Embryonic facial prominence (tissue), 1 donor: ENCODE data around the gene CLDN9.

ENCODE experiments used
- DNase-seq: peaks from one replicate; pipeline ENCODE4 v3.0.0-alpha.2; 2016; ENCODE audit errors: extremely low spot score

CLDN9 gene

DNA sequence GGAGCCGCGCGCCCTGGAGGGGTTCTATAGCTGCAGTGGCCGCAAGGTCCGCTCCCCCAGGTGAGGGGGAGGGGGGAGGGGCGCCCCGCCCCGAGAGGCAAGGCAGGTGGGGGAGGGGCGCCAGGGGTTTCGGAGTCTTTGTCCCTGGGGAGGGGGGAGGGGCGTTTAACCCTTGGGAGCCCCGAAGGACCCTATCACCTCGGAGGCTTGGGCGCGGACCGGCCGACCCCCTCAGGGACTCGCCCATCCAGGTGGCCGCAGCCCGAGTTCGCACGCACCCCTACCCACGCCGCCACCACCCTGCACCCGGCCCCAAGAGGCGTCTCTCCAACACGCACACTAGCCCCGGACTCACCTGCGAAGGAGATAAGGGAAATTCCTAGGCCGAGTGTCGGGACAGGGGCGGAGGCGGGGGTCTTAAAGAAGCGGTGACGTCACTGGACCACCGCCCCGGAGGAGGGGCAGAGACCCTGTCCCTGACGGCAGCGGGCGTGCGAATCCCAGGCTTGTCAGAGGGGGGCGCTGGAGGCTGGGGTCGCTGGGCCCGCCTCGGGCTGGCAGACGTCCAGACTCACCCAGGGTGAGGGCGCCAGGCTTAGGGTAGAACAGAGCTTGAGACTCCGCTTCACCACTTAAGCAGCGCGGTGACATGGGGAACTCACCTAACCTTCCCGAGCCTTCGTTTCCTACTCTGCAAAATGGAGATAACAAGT lies 5.2 kb downstream of the CLDN9 start, which contains the start of gene CLDN6:
CLDN6 (minus strand) TSS at position 390 of the 713 bp plus-strand sequence. CDS start 2,162 bp downstream, outside the sequence.
- no peak for DNase-seq

DNA sequence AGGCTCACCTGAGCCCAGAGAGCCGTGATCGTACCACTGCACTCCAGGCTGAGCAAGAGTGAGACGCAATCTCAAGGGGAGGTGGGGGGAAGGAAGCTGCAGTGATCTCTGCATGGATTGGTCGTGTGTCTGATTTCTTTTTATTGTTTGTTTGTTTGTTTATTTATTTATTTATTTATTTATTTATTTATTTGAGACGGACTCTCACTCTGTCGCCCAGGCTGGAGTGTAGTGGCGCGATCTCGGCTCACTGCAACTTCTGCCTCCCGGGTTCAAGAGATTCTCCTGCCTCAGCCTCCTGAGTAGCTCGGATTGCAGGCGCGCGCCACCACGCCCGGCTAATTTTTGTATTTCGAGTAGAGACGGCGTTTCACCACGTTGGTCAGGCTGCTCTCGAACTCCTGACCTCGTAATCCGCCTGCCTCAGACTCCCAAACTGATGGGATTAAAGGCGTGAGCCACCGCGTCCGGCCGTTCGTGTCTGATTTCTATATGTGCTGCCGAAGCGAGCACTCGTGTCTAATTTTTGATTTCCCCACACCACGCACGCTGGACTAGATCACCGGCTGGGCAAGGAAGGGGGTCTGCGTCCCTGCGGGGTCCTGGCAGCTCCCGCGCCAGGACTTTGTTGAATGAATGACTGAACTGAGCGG lies 7.0 kb downstream of the CLDN9 start:
- no peak for DNase-seq

DNA sequence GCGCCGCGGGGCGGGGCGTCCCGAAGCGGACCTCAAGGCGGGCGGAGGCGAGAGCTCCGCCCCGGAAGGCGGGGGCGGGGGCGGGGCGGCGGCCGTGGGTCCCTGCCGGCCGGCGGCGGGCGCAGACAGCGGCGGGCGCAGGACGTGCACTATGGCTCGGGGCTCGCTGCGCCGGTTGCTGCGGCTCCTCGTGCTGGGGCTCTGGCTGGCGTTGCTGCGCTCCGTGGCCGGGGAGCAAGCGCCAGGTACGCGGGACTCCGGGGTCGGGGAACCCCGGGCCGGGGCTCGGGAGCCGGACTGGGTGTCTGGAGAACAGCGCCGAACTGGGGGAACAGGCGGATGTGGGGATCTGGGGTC lies 7.5 kb downstream of the CLDN9 start, which contains the start of gene TNFRSF12A:
TNFRSF12A (plus strand) TSS at position 122 of the 357 bp plus-strand sequence; CDS start at position 152, 30 bp downstream.
- no peak for DNase-seq

DNA sequence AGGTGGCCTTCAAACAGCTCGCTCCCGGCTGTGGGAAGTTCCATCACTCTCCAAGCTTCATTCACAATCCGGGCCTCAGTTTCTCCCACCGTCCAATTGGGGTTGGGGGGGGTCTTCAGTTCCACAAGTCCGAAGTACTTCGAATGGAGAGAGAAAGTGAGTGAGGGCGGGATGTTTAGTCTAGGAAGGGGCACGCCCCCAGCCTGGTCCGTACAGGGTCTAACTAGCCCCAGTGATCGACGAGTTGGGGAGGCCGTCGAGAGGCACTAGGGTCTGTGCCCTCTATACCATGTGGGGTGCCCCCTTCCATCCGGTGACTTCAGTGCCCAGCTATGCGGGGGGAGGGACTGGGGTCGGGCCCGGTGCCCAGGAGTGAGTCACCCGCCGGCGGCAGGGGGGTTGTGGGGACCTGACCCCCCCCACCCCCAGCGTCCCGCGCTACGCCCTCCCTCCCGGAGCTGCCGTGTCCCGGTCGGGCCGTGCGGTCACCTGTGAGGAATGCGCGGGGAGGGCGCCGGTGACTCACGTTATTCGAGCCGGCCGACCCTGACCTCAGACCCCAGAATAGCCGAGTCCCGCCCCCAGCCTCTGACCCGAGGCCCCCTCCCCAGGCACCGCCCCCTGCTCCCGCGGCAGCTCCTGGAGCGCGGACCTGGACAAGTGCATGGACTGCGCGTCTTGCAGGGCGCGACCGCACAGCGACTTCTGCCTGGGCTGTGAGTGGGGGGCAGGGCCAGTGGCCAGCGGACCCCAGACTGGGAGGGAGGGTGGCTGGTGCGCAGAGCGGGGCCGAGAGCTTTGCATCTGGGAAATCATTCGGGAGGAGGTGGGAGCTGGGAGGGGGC lies 8.1 kb downstream of the CLDN9 start:
- no peak for DNase-seq

DNA sequence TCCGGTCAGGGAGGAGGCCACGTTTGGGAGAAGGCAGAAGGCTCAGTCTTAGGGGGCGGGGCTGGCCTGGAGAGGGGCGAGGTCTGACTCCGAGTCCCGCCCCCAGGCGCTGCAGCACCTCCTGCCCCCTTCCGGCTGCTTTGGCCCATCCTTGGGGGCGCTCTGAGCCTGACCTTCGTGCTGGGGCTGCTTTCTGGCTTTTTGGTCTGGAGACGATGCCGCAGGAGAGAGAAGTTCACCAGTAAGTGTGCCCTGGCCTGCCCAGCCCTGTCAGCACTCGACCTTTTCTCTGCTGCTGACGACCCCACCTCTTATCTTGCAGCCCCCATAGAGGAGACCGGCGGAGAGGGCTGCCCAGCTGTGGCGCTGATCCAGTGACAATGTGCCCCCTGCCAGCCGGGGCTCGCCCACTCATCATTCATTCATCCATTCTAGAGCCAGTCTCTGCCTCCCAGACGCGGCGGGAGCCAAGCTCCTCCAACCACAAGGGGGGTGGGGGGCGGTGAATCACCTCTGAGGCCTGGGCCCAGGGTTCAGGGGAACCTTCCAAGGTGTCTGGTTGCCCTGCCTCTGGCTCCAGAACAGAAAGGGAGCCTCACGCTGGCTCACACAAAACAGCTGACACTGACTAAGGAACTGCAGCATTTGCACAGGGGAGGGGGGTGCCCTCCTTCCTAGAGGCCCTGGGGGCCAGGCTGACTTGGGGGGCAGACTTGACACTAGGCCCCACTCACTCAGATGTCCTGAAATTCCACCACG lies 8.9 kb downstream of the CLDN9 start:
- no peak for DNase-seq

DNA sequence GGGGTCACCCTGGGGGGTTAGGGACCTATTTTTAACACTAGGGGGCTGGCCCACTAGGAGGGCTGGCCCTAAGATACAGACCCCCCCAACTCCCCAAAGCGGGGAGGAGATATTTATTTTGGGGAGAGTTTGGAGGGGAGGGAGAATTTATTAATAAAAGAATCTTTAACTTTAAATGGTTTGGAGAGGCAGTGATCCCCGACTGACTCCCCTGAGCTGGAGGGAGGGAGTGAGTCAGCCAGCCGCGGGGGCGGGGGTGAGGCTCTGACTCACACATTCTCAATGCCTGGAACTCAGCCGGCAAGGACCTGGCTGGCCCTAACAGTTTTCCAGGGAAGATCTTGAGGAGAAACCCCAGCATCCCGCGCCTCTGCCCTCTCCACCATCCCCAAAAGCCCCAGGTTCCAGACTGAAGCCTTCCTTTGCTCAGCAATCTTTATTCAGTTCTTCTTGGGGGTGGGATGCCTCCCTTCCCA lies 9.5 kb downstream of the CLDN9 start:
- peak; percentile 58 for DNase-seq

DNA sequence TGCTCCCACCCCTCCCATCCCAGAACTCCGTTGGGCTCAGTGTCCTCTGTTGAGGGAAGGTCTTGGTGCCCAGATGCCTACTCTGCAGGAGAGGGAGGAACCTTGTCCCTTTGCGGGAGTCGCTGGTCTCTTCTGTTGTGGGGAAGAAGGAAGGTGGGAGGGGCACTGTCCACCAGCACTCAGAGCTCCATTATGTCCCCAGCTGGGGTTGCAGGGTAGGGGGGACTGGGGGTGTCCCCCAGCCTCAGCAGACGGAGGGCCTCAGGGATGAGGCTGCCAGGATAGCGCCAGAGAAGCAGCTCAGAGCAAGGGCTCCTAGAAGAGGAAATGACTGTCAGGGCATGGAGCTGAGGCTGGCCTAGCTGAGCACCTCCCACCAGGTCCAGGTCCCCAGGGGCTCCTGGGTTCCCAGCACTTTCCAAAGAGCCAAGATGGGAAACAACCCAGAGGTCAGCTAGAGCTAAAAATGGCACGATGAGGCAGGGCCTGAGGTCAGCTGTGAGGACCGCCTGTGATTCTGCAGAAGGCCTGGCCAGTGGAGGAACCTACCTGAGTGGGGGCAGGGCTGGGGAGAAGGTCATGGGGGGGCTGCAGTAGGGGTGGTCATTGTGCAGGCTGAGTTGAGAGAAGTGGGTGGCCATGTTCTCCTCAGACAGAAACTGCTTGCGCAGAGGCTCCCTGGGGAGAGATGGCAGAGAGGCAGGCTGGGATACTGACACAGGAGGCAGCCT lies 10.1 kb downstream of the CLDN9 start:
- DNase-seq = no peak

DNA sequence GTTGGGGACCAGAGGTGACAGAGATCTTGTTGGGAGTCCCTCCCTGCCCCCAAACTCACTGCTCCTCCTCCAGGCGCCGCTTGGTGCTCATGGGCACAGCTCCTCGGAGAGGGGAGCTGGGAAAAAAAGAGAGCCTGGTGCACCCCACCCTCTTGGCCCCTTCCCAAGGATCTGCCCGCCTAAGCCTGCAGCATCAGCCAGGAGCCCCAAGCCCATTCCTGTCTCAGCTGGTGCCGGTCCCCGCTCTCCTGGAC lies 10.6 kb downstream of the CLDN9 start:
- DNase-seq = no peak

DNA sequence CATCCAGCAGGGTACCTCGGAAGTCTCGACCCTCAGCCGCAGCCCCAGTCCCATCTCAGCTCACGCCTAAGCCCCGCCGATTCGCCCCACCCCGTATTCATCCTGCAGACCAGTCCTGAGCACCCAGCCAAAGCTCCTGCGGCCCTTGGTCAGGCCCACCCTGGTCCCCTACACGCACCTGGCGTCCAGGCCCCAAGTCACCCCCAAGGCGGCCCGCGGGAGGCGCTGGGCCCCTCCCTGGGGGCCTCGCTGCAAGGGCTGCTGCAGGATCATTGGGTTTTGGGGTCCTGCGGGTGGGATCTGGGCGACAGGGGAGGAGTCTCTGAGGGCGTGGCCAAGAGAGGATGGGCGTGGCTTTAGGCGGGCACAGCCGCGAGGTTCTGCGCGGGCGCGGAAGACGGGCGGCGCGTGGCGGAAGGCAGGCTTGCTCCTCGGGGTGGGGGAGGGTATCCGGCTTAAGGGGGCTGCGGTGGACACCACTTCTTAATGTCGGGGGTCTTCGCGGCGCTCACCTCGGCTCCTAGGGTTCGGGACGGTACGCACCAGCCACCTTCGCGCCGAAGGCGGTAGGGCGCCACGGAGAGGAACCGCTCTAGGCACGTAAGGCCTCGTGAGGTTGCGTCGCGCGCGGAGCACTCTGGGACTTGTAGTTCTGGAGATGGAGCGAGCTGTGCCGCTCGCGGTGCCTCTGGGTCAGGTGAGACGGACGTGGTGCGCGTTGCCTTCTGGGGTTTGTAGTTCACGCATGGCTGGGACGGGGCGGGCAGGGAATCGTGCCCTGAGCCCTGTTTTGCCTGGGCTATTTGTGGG lies 11.2 kb downstream of the CLDN9 start, which contains the start of the genes HCFC1R1 and THOC6:
HCFC1R1 (minus strand) TSS at position 274 of the 810 bp plus-strand sequence; CDS start at position 273, 1 bp downstream.
THOC6 (plus strand) TSS at position 367 of the 810 bp plus-strand sequence; CDS start at position 659, 292 bp downstream.
- peak; percentile 91 for DNase-seq

DNA sequence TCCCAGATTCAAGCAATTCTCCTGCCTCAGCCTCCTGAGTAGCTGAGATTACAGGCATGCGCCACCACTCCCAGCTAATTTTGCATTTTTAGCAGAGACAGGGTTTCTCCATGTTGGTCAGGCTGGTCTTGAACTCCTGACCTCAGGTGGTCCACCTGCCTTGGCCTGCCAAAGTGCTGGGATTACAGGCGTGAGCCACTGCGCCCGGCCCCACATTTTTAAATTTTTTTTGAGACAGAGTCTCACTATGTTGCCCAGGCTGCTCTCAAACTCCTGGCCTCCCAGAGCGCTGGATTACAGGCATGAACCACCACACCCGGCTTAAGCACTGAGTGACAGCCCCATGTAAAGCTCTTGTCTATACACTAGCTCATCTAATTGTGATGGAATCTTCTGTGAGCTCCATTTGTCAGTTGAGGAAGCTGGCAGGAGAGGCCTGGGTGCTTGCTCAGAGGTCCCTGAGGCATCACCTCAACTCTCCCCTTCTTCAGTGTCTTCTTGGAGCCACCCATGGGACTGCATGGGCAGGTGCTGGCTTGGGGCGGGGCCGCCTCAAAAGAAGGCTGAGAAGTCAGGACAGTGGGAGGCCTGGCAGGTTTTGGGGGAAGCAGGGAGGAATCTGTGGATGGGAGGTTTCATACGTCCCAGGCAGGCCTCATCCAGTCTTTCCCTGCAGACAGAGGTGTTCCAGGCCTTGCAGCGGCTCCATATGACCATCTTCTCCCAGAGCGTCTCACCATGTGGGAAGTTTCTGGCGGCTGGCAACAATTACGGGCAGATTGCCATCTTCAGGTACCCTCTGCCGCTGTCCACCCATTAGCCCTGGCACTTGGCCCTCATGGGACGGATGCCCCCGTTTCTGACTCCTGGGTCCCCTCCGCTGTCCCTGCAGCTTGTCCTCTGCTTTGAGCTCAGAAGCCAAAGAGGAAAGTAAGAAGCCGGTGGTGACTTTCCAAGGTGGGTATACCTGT lies 12.6 kb downstream of the CLDN9 start:
- no peak for DNase-seq

DNA sequence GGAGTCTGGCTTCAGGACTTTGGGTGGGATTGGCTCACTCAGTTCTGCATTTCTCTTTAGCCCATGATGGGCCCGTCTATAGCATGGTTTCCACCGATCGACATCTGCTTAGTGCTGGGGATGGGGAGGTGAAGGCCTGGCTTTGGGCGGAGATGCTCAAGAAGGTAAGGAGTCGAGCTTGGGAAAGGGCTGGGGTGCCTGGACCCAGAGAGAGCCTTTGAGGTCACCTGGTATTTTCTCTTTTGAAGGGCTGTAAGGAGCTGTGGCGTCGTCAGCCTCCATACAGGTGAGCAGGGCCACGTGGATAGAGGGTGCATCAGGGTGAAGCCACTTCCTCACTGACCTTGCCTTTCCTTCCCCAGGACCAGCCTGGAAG lies 13.3 kb downstream of the CLDN9 start:
- no peak for DNase-seq

DNA sequence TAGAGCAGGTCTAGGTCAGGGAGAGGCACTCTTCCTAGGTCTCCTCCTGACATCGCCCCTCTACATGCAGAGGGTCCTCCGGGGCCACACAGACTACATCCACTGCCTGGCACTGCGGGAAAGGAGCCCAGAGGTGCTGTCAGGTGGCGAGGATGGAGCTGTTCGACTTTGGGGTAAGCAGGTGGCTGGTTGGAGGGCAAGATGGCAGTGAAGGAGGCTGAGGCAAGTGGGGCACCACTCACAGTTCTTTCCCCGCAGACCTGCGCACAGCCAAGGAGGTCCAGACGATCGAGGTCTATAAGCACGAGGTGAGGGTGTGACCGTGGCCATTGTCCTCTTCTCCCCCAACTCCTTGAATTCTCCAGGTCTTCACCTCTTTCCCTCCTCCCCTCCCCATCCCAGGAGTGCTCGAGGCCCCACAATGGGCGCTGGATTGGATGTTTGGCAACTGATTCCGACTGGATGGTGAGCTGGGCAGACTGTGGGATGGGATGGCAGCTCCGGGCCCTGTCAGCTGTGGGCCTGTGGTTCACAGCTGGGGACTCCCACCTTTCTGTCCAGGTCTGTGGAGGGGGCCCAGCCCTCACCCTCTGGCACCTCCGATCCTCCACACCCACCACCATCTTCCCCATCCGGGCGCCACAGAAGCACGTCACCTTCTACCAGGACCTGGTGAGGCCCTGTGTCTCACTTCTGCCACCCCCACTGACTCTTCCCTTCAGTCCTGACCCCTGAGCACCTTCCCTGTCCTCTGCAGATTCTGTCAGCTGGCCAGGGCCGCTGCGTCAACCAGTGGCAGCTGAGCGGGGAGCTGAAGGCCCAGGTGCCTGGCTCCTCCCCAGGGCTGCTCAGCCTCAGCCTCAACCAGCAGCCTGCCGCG lies 14.1 kb downstream of the CLDN9 start:
- no peak for DNase-seq

DNA sequence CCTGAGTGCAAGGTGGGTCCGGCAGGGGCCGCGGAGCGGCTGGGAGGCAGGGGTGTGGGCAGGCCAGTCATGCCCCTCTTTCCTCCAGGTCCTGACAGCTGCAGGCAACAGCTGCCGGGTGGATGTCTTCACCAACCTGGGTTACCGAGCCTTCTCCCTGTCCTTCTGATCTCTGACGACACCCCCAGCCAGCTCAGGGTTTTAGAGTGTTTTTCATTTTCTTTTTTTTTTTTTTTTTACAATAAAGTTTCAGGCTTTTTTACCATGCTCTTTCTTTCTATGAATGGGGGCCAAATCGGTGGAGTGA lies 14.7 kb downstream of the CLDN9 start:
- DNase-seq = no peak

DNA sequence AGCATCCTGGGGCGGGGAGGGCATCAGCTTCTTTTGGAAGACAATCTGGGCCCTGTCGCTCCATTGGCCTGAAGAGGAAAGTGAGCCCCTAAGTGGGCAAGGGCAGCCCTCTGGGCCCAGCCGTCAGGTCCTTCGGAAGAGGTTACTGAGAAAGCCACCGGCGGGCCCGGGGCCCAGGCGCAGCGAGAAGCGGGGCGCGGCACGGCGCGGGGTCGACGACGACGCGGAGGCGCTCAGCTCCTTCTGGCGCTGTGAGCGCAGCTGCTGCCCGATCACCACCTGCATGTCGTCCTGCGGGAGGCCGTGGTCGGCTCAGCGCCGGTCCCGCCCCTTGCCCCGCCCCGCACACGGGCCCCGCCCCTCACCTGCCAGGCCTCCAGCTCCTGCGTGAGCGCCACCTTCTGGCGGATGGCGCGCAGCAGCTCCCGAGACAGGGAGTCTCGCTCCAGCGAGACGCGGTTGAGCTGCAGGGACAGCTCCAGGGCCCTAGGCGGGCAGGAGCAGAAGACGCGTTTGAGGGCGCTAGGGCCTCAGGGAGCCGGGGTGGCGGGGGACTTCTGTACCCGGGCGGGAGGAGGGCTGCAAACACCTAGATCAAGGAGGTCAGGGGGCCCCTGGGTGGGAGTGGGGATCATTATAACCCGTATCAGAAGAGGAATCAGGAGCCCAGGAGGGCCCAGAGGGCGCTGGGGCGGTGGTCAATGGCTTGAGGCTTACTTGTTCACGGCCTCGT lies 15.4 kb downstream of the CLDN9 start:
- DNase-seq = no peak

DNA sequence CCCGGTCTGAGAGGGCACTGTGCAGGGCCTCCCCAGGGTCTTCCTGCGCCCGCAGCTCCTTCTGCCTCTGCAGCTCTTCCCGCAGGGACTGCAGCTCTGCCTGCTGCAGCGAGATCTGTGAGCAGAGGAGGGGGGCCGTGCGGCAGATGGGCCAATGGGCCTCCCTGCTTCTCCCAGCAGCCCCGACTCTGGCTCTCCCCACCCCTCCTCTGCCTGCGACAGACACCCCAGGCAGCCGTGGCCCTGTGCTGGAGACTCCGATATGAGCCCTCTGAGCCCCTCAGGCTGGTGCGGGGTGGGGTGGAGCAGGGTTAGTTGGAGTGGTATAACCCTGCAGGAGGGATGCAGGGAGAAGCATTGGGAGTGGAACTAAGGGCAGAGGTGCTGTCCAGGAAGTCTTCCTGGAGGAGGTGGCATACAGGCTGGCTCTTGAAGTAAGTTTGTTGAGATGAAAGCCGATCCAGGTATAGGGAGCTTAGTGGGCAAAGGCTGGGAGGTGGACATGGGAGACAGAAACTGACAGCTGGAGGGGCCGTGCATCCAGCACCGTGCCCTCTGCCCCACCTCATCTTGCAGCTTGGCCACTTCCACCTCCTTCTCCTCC lies 16.1 kb downstream of the CLDN9 start:
- no peak for DNase-seq

DNA sequence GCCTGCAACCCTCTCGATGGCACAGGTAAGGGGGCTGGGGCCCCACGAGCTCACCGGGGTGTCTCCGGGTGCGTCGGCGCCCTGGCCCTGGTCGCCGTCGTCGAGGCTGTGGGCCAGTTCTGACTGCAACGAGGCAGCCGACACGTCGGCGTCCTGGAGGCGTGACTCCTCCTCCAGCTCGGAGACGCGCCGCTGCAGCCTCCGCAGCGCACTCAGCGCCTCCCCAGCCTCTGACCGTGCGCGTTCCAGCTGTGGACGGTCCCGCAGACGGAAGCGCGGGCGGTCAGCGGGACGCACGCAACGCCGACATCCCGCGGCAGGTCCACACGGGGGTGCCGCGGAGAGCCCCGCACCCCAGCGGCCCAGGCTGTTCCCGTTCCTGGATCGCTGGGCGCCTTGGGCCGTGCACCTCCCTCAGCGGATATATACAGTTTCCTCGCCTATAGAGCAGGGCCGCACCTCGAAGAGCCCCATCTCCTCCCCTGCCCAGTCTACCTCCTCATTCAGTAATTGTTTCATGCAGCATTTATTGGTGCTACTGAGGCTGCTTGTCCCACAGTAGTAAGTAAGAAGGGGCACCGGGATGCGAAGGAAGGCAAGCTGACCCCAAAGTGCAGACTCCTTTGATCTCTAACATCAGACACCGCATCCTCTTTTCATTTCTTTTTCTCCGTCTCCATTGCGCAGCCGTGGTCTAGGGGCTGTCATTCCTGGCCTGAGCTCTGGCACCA lies 16.9 kb downstream of the CLDN9 start:
- DNase-seq = no peak
